DOHH2 (cell line): Measurements from ENCODE around the gene TFAP2A.

Experiments used
- CTCF ChIP-seq: fragments of 200-600 bp; sonication (generic); IDR thresholded peaks from one replicate; pipeline ENCODE4 v1.5.1; 2014; ENCODE audit warnings: antibody characterized with exemption, mild to moderate bottlenecking, low read depth, low read length; ENCODE audit not compliant: poor library complexity, severe bottlenecking
- EZH2phosphoT487 ChIP-seq: fragments of 200-600 bp; sonication (generic); IDR thresholded peaks from 2 replicates; pipeline ENCODE4 v1.6.1; 2017; ENCODE audit warnings: borderline replicate concordance, mild to moderate bottlenecking, antibody characterized with exemption, low read length, moderate library complexity, mixed read lengths

DNA sequence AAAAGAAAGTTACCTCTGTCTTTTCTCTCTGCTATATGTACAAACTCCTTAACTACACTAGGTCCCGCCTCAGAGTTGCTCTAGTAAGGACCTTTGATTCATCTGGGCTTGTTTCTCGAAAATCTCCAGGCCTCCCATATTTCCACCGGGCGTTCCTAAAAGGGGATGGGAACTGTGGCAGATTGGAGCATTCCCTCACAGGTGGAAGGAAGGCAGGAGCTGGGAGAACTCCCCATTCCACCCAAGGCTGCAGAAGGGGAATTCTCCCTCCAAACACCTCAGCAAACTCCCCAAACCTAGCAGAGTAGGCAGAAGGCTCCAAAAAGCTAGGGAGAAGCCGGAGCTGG, 1.6 kb upstream of the TFAP2A start:
- TF ChIP-seq CTCF: no peak
- no peak for TF ChIP-seq EZH2phosphoT487
